Measurements from ENCODE around the gene CD180. TPM values are rescaled to one million over a fixed set of nuclear protein-coding genes. Genes with fewer than 3 reads are reported as not detected.

The CD180 gene
- total and polyA plus RNA-seq, 2 donors (not counting 1 experiment from before 2014, with no cell fraction given) = 0.28 TPM; not detected in 1

- H2AFZ ChIP-seq (ENCODE audit: low read length) = no peak overlapping the region
- no peaks in the 10 kb centered on the region for H3K27me3 ChIP-seq (ENCODE audit: control insufficient read depth, insufficient read depth, low read length)
- DNase-seq (ENCODE audit: low read depth in 2 of 2) = no peak
- TF ChIP-seq CTCF (conservative IDR thresholded peaks at IDR 0.05 in 1 of 2, IDR thresholded peaks at IDR 0.05 in 1 of 2; ENCODE audit: low read depth in 1 of 2, low read length in 2 of 2) (no peak), EZH2 (IDR thresholded peaks at IDR 0.05; ENCODE audit: low read length, missing control alignments) (no peak)
- H3K4me1 ChIP-seq (ENCODE audit: control insufficient read depth, extremely low read depth, insufficient read depth, low read length) = peaks cover 6% of the 10 kb centered on the region
- H3K27ac ChIP-seq (ENCODE audit: insufficient read depth, low read length) = no peak overlapping the region
- H3K9ac ChIP-seq (ENCODE audit: insufficient read depth, low read length) = no peak overlapping the region
- peaks cover 8% of the 10 kb centered on the region for H3K36me3 ChIP-seq (ENCODE audit: control insufficient read depth, insufficient read depth, low read length)
- no peaks in the 10 kb centered on the region for H3K9me3 ChIP-seq (ENCODE audit: control insufficient read depth, insufficient read depth, low read depth, low read length)
- no peaks in the 10 kb centered on the region for H4K20me1 ChIP-seq (ENCODE audit: control insufficient read depth, extremely low read depth, insufficient read depth, low read length)
- no peak overlapping the region for H3K4me2 ChIP-seq (ENCODE audit: extremely low read depth, insufficient read depth, low read length)
- no peaks in the 10 kb centered on the region for H3K79me2 ChIP-seq (ENCODE audit: control insufficient read depth, insufficient read depth, low read length)
- H3K4me3 ChIP-seq (replicated peaks in 1 of 4; ENCODE audit: control extremely low read depth in 1 of 4, insufficient read depth in 1 of 4, low read depth in 3 of 4, low read length in 4 of 4) = no peak overlapping the region
These were observed 31.6 kb downstream of the CD180 start for GRCh38 chr5:67164856-67165525.

GRCh38 chr5:67163863-67164595, 32.6 kb downstream of the CD180 start:
- peaks cover 8% of the 10 kb centered on the region for H3K36me3 ChIP-seq (ENCODE audit: control insufficient read depth, insufficient read depth, low read length)
- DNase-seq (ENCODE audit: low read depth in 2 of 2) = no peak

More at GRCh38 chr5:67163863-67164595, 32.6 kb downstream of the CD180 start:
- Histone ChIP-seq H3K27me3 (ENCODE audit: control insufficient read depth, insufficient read depth, low read length) (no peaks in the 10 kb centered on the region), H3K9me3 (ENCODE audit: control insufficient read depth, insufficient read depth, low read depth, low read length) (no peaks in the 10 kb centered on the region), H3K4me3 (replicated peaks in 1 of 4; ENCODE audit: control extremely low read depth in 1 of 4, insufficient read depth in 1 of 4, low read depth in 3 of 4, low read length in 4 of 4) (no peak overlapping the region), H3K79me2 (ENCODE audit: control insufficient read depth, insufficient read depth, low read length) (no peaks in the 10 kb centered on the region), H3K4me1 (ENCODE audit: control insufficient read depth, extremely low read depth, insufficient read depth, low read length) (peaks cover 6% of the 10 kb centered on the region), H3K4me2 (ENCODE audit: extremely low read depth, insufficient read depth, low read length) (no peak overlapping the region), H4K20me1 (ENCODE audit: control insufficient read depth, extremely low read depth, insufficient read depth, low read length) (no peaks in the 10 kb centered on the region), H3K27ac (ENCODE audit: insufficient read depth, low read length) (no peak overlapping the region), H2AFZ (ENCODE audit: low read length) (no peak overlapping the region), H3K9ac (ENCODE audit: insufficient read depth, low read length) (no peak overlapping the region)
- TF ChIP-seq CTCF (conservative IDR thresholded peaks at IDR 0.05 in 1 of 2, IDR thresholded peaks at IDR 0.05 in 1 of 2; ENCODE audit: low read depth in 1 of 2, low read length in 2 of 2) = no peak
- no peak for TF ChIP-seq EZH2 (IDR thresholded peaks at IDR 0.05; ENCODE audit: low read length, missing control alignments)
